Osteoblast (primary cell): ENCODE data around the gene AGAP3. TPM values are rescaled to one million over a fixed set of nuclear protein-coding genes. Genes with fewer than 3 reads are reported as not detected.

Experiments
- DNase-seq: peaks from one replicate; pipeline ENCODE4 v3.0.0; 2011; ENCODE audit warnings: low spot score, mixed read lengths; ENCODE audit not compliant: insufficient read length; ENCODE audit errors: missing footprints
- H2AFZ ChIP-seq: 2 replicates; pipeline ENCODE4 v1.6.0; 2011; ENCODE audit warnings: mild to moderate bottlenecking, low read length
- H3K27ac ChIP-seq: 2 replicates; pipeline ENCODE4 v1.5.1; 2011; ENCODE audit warnings: mild to moderate bottlenecking, low read depth, low read length, moderate library complexity
- H3K27me3 ChIP-seq: 2 replicates; pipeline ENCODE4 v1.6.0; 2012; ENCODE audit warnings: mild to moderate bottlenecking, control low read depth, inconsistent platforms, low read length, moderate library complexity; ENCODE audit not compliant: insufficient read depth
- H3K36me3 ChIP-seq: 2 replicates; pipeline ENCODE4 v1.5.1; 2011; ENCODE audit warnings: mild to moderate bottlenecking, low read length, control low read depth, moderate library complexity; ENCODE audit not compliant: insufficient read depth
- H3K4me1 ChIP-seq: 2 replicates; pipeline ENCODE4 v1.5.1; 2011; ENCODE audit warnings: mild to moderate bottlenecking, low read length, control low read depth, moderate library complexity; ENCODE audit not compliant: insufficient read depth
- H3K4me2 ChIP-seq: 2 replicates; pipeline ENCODE4 v1.6.0; 2011; ENCODE audit warnings: mild to moderate bottlenecking, low read length; ENCODE audit not compliant: insufficient read depth
- H3K4me3 ChIP-seq: fragments of 200-600 bp; sonication (generic); 3 replicates; pipeline ENCODE4 v1.5.1; 2012; ENCODE audit warnings: mild to moderate bottlenecking, low read length, inconsistent platforms; ENCODE audit not compliant: insufficient read depth
- H3K79me2 ChIP-seq: 2 replicates; pipeline ENCODE4 v1.6.0; 2012; ENCODE audit warnings: mild to moderate bottlenecking, low read length, control low read depth, inconsistent platforms; ENCODE audit not compliant: insufficient read depth
- H3K9me3 ChIP-seq: 2 replicates; pipeline ENCODE4 v1.5.1; 2011; ENCODE audit warnings: low read depth, low read length, control low read depth
- H4K20me1 ChIP-seq: 2 replicates; pipeline ENCODE4 v1.6.0; 2012; ENCODE audit warnings: mild to moderate bottlenecking, low read length, control low read depth; ENCODE audit not compliant: insufficient read depth
- total RNA-seq: library from RNA; depleted of rRNA; stranded (reverse); fragments of >200 nt; gene quantifications from 2 replicates; pipeline ENCODE4 v1.2.3, GENCODE V29; 2012
- TF ChIP-seq, protein P1 (sequence below): IDR thresholded peaks from 2 replicates; pipeline ENCODE4 v1.5.1; 2011; ENCODE audit warnings: mild to moderate bottlenecking, low read depth, low read length, moderate library complexity; ENCODE audit errors: extremely low read depth

Gene AGAP3
- total RNA-seq, result 39.8 and 45.7 TPM in 2 replicates

DNA sequence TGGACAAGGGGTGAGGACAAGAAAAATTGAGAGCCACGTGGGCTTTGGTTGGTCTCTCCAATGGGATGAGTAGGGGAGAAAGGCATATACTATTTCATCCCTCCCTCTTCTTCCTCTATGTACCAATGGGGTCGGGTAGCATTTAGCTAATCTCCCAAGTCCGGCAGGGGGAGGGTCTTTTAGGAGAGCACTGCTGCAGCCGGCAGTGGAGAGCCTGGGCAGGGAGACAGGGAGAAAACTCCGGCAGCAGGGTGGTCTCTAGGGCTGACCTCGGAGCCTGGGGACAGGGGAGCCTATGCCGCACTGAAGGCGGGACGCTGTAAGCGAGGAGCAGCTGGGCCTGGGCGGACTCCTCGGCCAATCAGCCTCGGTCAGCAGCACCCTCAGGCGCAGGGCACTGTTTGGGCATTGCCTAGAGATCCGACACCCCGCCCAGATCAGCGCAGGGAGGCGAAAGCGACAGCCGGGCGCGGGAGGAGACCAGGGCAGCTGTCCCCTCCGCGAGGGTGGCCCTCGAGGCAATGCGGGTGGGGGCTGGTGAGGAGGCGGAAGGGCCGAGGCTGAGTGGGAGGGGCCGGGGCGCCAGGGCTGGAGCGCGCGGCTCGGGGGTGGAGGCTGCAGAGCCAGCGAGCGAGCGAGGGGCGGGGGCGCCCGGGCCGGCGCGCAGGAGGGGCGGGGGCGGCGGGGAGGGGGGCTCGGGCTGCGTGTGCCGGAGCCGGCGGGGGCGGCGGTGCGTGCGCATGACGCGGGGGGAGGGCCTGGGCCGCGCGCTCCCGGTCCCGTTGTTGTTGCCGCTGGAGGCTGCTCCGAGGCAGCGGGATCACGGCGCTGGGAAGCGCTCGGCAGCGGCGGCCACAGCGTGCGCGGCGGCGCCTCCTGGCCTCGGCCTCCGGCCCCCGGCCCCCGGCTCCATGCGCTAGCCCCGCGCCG lies at the start of gene AGAP3:
AGAP3 (plus strand) TSS at position 785 of the 930 bp plus-strand sequence. CDS start 267 bp downstream, outside the sequence.
- peak; percentile 98 for DNase-seq
- H3K4me1 ChIP-seq, result peaks cover 50% of the 10 kb centered on the region

DNA sequence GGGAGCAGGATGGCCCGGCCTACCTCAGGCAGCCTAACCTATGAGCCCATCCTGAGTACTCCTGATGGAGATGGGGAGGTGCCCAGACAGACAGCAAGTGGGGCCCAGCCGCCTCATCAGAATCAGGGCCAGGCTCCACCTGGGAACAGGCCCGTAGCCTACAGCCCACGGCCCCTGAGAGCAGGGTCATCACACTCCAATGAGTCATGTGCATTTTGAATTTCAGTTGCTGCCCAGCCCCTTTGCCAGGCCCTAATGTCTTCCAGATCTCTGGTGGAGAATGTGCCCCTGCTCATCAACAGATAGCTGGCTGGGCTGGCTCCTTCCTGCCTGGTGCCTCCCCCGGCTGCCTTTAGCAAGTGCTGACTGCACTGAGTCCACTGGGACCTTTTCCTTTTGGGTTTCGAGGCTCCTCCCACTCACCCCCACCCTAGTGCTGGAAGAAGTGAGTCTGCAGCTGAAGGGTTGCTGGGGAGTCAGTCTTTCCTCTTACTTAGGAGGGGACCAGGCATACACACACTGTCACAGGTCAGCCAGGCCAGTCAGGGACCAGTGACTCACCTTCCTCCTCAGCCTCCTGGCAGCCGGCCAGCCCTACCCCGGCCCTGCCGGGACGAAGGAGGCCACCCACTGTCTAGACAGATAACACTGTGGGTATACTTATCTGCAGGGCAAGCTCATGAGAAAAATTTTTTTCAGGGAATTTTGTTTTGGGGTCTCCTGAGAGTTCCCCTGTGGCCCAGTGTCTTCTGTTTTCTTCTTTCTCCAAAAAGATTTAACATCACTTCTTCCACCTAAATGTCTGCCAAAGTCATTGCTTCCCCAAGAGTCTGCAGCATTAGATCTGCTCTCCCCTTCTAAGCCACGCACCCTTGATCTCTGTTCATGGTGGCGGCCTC lies 47.1 kb upstream of the AGAP3 start:
- peaks cover 25% of the 10 kb centered on the region for H3K36me3 ChIP-seq
- no peaks in the 10 kb centered on the region for H4K20me1 ChIP-seq
- peak overlapping the region; percentile 18 for H2AFZ ChIP-seq
- TF ChIP-seq, protein P1, sequence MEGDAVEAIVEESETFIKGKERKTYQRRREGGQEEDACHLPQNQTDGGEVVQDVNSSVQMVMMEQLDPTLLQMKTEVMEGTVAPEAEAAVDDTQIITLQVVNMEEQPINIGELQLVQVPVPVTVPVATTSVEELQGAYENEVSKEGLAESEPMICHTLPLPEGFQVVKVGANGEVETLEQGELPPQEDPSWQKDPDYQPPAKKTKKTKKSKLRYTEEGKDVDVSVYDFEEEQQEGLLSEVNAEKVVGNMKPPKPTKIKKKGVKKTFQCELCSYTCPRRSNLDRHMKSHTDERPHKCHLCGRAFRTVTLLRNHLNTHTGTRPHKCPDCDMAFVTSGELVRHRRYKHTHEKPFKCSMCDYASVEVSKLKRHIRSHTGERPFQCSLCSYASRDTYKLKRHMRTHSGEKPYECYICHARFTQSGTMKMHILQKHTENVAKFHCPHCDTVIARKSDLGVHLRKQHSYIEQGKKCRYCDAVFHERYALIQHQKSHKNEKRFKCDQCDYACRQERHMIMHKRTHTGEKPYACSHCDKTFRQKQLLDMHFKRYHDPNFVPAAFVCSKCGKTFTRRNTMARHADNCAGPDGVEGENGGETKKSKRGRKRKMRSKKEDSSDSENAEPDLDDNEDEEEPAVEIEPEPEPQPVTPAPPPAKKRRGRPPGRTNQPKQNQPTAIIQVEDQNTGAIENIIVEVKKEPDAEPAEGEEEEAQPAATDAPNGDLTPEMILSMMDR, result no peak
- no peaks in the 10 kb centered on the region for H3K27me3 ChIP-seq
- H3K9me3 ChIP-seq, result no peaks in the 10 kb centered on the region
- H3K79me2 ChIP-seq, result no peaks in the 10 kb centered on the region
- H3K4me3 ChIP-seq, result peak overlapping the region; percentile 2
- H3K27ac ChIP-seq, result peak overlapping the region; percentile 87
- peak; percentile 99 for DNase-seq
- peaks cover 18% of the 10 kb centered on the region for H3K4me1 ChIP-seq
- H3K4me2 ChIP-seq, result peak overlapping the region; percentile 50

More for the DNA sequence above, at the start of gene AGAP3:
- no peaks in the 10 kb centered on the region for H3K27me3 ChIP-seq
- H3K79me2 ChIP-seq, result peaks cover 54% of the 10 kb centered on the region
- H3K27ac ChIP-seq, result peak within 1 kb of the TSS; percentile 79
- peaks cover 20% of the 10 kb centered on the region for H4K20me1 ChIP-seq
- H3K36me3 ChIP-seq, result no peaks in the 10 kb centered on the region
- H3K4me2 ChIP-seq, result peak within 1 kb of the TSS; percentile 80
- TF ChIP-seq, protein P1, result no peak
- no peaks in the 10 kb centered on the region for H3K9me3 ChIP-seq
- peak within 1 kb of the TSS; percentile 89 for H2AFZ ChIP-seq
- H3K4me3 ChIP-seq, result peak within 1 kb of the TSS; percentile 91

DNA sequence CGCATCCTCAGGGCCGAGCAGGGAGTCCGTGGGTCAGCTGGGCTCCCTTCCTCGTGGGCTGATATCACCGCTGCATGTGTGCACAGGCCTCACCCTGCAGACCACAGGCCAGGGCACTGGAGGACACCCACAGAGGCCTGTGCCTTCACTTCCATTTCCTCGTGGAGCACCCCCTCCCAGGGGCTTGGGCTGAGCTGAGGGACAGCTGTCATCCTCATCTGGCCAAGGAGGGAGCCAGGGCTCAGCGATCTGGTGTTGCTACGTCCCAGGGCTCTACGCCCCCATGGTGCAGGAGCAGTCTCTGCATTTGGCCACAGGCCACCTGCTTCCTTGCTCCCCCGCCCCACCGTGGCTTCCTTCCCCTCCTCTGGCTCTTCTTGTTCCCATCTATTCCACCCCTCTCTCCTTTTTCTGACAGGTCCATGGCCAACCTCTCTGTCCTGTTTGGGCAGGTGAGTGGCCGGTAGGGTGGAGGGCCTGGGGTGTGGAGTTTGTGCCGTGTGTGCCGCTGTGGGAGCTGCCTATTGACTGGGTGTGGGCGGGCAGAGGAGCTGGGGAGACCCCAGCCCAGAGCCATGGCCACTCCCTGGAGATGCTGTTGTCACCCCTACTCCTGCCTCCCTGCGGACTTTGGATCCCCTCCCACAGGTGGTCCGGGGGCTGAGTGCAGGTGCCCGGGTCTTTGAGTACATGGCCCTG lies 46.3 kb upstream of the AGAP3 start:
- no peak overlapping the region for H3K4me2 ChIP-seq
- H3K27ac ChIP-seq, result peak overlapping the region; percentile 87

More for the DNA sequence above, 46.3 kb upstream of the AGAP3 start:
- Histone ChIP-seq H3K36me3 (peaks cover 17% of the 10 kb centered on the region), H3K79me2 (no peaks in the 10 kb centered on the region), H3K9me3 (no peaks in the 10 kb centered on the region), H3K27me3 (no peaks in the 10 kb centered on the region), H3K4me1 (peaks cover 18% of the 10 kb centered on the region), H4K20me1 (no peaks in the 10 kb centered on the region), H2AFZ (no peak overlapping the region), H3K4me3 (no peak overlapping the region)
- TF ChIP-seq, protein P1, result no peak
- DNase-seq, result peak; percentile 86
